ENCODE measurements around the gene METTL26. TPM values are rescaled to one million over a fixed set of nuclear protein-coding genes. Genes with fewer than 3 reads are reported as not detected.

Gene METTL26
- total and polyA plus RNA-seq, 4 donors = 26.3 to 69.1 (median 41.4) TPM

- TF ChIP-seq MAX (IDR thresholded peaks at IDR 0.05) (no peak), JUND (IDR thresholded peaks at IDR 0.05) (no peak)
Measured at GRCh38 chr16:678858-679813, 43.0 kb upstream of the METTL26 start (continued).

- Histone ChIP-seq H3K9me3 (ENCODE audit: control insufficient read depth in 4 of 4, low read length in 3 of 4) (no peaks in the 10 kb centered on the region), H3K27me3 (ENCODE audit: control insufficient read depth in 4 of 4, insufficient read depth in 4 of 4, low read length in 3 of 4) (no peaks in the 10 kb centered on the region), H3K36me3 (ENCODE audit: control insufficient read depth in 4 of 4, insufficient read depth in 3 of 4, low read depth in 1 of 4, low read length in 3 of 4) (peaks cover 8 to 19% (median 14%) of the 10 kb centered on the region in 4 donors), H3K4me3 (ENCODE audit: low read depth in 1 of 3, low read length in 3 of 3) (no peak overlapping the region), H3K9ac (ENCODE audit: low read depth in 1 of 2, low read length in 2 of 2) (no peak overlapping the region), H3K27ac (ENCODE audit: low read depth in 1 of 2, low read length in 2 of 2) (no peak overlapping the region), H3K4me1 (ENCODE audit: control insufficient read depth in 4 of 4, insufficient read depth in 4 of 4, low read length in 3 of 4) (peaks cover 24 to 55% (median 40%) of the 10 kb centered on the region in 4 donors)
- WGBS = 80% methylated on average over 21 of the region's 21 CpGs
- DNase-seq (ENCODE audit: low spot score) = no peak
- TF ChIP-seq NR2F2 (IDR thresholded peaks at IDR 0.05) = no peak
- TF ChIP-seq HNF4G (IDR thresholded peaks at IDR 0.05) = no peak
- TF ChIP-seq CTCF (IDR thresholded peaks at IDR 0.05; ENCODE audit: low read depth, low read length, missing input control) = no peak
- no peak for TF ChIP-seq TAF1 (conservative IDR thresholded peaks at IDR 0.05)
- TF ChIP-seq RXRA (IDR thresholded peaks at IDR 0.05) = no peak
- no peak for TF ChIP-seq FOXA1 (IDR thresholded peaks at IDR 0.05)
- TF ChIP-seq EGR1 (IDR thresholded peaks at IDR 0.05; ENCODE audit: low read depth in 2 of 2) = no peak
- TF ChIP-seq HNF4A (conservative IDR thresholded peaks at IDR 0.05) = no peak
- no peak for TF ChIP-seq YY1 (IDR thresholded peaks at IDR 0.05)
- no peak for TF ChIP-seq JUND (IDR thresholded peaks at IDR 0.05)
- TF ChIP-seq SP1 (IDR thresholded peaks at IDR 0.05) = no peak
- TF ChIP-seq MAX (IDR thresholded peaks at IDR 0.05) = no peak
- TF ChIP-seq GABPA (IDR thresholded peaks at IDR 0.05 in 1 of 2, conservative IDR thresholded peaks at IDR 0.05 in 1 of 2) = no peak
- no peak for TF ChIP-seq ZBTB33 (IDR thresholded peaks at IDR 0.05)
- no peak for TF ChIP-seq REST (IDR thresholded peaks at IDR 0.05)
- TF ChIP-seq FOXA2 (IDR thresholded peaks at IDR 0.05) = no peak
- TF ChIP-seq RAD21 (IDR thresholded peaks at IDR 0.05) = no peak
- TF ChIP-seq ATF3 (IDR thresholded peaks at IDR 0.05) = no peak
Measured at GRCh38 chr16:678209-678857, 42.2 kb upstream of the METTL26 start.
